HG03378 (cell line): ENCODE measurements around the gene SLC38A11.

Experiments used
- ATAC-seq: cut with Tn5 transposase; IDR thresholded peaks from one replicate; pipeline ENCODE4 v1.9.1; 2021; ENCODE audit warnings: mild to moderate bottlenecking, moderate library complexity; ENCODE audit not compliant: unreplicated experiment

Gene SLC38A11

DNA sequence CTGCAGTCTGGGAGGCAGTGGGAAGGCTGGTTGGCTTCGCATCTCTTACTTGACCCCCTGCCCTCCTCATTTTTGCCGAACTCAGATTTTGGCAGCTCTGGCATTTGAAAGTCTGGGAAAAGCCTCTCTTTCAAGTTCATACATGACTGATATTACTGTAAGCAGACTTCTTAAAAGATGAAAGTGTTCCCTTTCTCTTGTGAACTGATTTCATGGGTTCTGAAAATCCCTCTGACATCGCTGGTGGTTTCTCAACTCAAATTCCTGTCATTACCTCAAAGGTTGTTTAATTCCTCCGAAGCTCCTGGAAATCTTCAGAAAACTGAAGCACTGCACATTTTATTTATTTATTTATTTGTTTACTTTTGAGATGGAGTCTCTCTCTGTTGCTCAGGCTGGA, 16.9 kb upstream of the SLC38A11 start:
- no peak for ATAC-seq

GRCh38 chr2:164969909-164970690, 14.8 kb upstream of the SLC38A11 start:
- ATAC-seq: no peak

GRCh38 chr2:164967781-164968228, 12.5 kb upstream of the SLC38A11 start:
- no peak for ATAC-seq

DNA sequence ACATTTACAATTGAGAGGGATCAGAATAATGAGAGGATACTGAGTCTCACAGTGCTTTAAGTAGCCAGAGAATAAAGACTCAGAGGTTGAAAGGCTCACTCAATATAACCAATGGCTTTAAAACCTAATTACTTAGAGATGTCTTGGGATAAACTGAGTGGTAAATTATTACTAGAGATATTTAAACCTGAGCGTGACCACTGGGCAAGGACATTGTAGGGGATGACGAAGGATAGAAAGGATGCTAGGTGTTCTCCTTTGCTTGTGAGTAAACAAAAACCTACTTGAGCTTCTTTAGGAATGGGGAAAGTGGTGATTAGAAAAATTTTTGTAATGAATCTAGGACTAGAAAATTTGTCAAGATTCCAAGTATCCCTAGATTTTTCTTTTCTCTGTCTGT, 12.0 kb upstream of the SLC38A11 start:
- no peak for ATAC-seq

DNA sequence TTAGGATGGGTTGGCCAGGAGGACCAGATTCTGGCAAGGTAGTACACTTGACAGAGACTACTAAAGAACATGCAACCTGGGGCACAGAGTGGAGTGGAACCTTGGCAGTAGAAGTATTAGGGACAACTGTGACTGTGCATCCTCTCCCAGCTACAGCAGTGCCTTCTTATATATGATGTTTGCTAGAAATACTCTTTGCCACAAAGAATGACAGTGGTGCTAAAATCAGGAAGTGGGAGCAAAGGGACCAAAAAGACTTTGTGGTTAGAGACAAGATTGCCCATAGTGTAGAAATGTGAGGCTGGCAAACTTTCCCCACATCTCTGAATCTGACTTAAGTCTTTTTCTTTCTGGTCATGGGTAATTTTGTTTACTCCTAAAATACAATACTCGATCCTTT, 9.4 kb upstream of the SLC38A11 start:
- no peak for ATAC-seq

DNA sequence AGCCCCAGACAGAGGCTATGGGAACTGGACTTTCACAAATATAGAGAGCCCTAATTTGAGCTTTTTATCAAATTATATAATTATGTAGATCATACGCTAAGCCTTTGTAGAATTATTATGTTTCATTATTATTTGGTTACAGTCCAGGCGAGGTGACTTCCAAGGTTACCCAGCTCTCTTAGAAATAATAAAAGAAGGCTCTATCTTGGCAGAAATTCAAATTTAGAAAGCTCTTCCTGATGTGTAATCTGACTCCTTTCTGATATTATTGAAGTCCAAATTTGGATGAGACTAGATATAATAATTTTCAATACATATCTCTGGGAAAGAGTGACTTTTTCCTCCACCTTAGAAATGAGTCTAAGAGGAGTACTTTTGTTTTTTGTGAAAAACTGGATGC, 4.8 kb upstream of the SLC38A11 start:
- no peak for ATAC-seq

GRCh38 chr2:164954186-164954585, 1.1 kb downstream of the SLC38A11 start:
- no peak for ATAC-seq

DNA sequence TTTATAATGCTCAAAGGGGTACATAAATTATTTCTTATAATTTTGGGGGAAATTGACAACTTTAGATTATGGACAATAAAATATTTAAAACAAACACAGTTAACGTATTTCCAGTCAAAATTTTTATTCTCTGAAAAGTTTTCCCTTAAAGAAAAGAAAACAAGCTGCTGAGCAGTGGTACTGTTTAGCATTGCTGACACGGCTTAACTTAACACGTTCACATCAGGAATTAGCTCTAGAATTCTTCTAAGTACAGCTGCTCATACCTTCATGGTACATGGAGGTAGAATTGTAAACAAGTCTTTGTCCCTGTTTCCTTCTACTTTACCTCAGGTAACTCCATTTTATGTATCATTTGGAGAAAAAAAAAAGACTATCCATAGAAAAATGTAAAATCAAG, 2.0 kb downstream of the SLC38A11 start:
- no peak for ATAC-seq

DNA sequence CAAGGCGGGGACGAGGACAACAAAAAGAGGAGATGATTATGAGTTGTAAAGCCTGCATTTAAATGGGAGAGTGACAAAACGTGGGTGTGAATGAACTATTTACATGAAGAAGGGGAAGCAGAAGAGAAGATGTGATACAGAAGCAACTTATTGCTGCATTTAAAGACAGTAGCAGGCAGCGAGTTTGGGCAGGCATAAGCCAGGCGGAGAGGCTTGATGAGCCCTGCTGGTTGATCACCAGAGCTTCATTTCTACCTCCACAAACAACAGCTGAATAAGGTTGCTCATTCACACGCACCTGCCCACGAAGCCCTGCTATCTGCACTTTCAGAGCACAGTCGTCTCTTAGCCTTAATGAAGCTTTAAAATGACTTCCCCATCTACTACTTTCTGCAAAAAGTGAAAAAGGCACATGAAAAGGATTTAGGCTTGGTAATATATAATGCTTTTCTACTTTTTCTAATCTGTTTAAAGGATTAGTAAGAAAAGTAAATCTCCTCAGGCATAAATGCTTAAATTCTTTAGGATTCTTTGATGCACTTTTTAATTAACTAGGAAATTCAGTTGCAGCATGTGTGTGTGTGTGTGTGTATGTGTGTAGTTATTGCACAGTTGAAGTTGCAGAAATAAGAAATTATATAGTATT, 3.1 kb downstream of the SLC38A11 start:
- no peak for ATAC-seq

- ATAC-seq: no peak
Observed at GRCh38 chr2:164948540-164948939, 6.8 kb downstream of the SLC38A11 start.

DNA sequence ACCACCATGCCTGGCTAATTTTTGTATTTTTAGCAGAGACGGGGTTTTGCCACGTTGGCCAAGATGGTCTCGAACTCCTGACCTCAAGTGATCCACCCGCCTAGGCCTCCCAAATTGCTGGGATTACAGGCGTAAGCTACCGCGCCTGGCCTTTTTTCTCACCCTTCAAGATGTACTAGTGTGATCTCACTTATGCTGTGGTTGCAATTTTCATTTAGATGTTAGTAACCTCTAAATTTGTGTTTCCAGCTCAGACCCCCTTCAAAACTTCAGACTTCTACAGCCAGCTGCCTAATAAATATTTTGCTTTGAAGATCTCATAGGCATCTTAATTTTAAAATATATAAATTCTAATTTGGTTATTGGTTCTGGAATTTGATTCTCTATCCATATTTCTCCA, 8.0 kb downstream of the SLC38A11 start:
- ATAC-seq: no peak

- ATAC-seq: no peak
Observed at GRCh38 chr2:164943289-164943688, 12.0 kb downstream of the SLC38A11 start.

DNA sequence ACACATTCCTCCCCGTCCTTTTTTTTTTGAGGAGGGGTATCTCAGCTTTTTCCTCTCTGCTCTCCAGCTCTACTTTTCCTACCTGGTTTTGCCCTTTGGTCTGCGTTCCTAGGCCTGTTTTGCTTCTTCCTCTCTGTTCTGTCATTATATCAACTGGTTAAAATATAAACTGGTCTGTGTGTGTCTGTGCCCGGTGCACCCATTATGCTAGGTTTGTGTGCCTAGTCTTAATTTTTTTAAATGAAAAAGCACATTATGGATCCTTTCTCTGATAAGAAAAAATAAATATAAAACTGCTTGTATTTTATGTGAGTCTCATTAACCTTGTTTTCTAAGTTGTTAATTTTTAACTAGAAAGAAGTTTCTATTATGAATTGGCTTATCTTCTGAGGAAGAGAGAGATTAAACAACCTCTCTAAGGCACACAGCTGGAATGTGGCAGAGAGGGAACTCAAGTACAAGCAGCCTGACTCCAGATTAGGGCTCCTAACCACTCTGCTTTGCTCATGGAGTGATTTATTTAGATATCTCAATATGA, 17.4 kb downstream of the SLC38A11 start:
- no peak for ATAC-seq

DNA sequence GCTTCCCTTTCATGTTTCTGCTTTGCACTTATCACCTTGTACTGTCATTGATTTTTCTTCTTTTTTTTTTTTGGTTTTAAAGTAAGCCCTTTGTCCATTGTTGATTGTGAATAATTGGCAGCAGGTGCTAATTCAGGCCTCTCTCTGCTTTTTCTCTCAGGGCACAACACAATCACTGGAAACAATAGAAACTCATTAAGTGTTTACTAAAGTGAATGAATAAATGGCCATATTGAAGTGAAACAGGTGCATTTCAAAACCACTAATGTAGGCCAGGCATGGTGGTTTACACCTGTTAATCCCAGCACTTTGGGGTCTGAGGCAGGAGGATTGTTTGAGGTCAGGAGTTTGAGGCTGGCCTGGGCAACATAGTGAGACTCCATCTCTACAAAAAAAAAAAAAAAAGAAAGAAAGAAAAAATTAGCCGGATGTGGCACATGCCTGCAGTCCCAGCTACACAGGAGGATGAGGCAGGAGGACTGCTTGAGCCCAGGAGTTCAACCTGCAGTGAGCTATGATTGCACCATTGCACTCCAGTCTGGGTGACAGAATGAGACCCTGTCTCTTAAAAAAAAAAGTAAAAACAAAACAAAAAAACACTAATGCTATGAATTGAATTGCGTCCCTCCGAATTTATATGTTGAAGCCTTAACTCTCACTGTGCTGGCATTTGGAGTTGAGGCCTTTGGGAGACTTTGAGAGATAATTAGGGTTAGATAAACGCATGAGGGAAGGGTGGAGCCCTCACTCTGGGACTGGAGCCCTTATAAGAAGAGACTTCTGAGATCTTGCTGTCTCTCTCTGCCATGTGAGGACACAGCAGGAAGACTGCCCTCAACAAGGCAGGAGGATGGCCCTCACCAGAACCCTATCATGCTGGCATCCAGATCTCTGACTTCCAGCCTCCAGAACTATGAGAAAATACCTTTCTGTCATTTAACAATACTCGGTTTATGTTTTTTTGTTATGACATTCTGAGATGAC, 19.9 kb downstream of the SLC38A11 start:
- no peak for ATAC-seq

GRCh38 chr2:164934401-164935117, 20.8 kb downstream of the SLC38A11 start:
- no peak for ATAC-seq

DNA sequence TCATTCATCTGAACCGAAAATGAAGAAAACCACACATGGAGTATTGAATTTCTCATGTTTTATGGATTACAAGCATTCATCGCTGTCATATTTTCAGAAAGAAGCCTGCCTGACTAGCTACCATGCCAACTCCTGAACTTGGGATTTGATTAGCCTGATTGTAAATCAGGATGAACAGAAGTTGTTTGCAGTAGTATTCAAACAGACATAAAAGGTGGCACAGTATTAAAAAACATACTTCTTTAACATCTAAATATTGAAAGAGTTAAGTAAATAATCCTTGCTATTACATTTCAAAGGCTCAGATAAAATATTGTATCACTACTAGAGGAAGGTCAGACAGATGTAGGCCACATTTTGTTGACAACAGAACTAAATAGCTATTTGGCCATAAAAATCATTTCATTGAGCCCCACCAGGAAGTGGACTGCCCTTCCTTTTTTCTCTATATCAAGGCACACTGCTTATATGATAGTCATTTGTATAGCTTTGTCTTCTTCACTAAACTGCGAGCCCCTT, 21.6 kb downstream of the SLC38A11 start:
- ATAC-seq: no peak

DNA sequence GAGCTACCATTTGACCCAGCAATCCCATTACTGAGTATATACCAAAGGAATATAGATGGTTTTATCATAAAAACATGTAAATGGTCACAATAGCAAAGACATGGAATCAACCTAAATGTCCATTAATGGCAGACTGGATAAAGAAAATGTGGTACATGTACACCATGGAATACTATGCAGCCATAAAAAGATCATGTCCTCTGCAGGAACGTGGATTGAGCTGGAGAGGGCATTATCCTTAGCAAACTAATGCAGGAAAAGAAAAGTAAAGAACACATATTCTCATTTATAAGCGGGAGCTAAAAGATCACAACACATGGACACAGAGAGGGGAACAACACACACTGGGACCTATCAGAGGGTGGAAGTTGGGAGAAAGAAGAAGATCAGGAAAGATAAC, 22.9 kb downstream of the SLC38A11 start:
- ATAC-seq: no peak

GRCh38 chr2:164928101-164928673, 27.1 kb downstream of the SLC38A11 start:
- no peak for ATAC-seq

DNA sequence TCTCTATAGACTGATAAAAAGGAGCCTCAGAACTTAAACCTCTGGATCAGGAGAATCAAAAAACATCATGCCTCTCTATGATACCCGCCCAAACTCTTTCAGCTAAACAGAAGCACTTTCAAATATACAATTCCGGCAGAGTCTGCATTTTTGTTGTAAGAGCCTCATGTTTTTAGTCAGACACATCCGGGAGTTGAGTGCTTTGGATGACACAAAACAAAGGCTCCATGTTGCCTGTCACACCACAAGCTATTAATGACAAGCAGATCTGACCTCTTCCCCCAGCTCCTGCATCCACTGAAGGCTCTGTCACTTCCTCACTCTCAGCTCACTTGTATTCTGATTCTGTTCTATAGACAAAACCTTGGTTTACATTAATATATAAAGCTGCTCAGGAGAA, 33.2 kb downstream of the SLC38A11 start:
- no peak for ATAC-seq

DNA sequence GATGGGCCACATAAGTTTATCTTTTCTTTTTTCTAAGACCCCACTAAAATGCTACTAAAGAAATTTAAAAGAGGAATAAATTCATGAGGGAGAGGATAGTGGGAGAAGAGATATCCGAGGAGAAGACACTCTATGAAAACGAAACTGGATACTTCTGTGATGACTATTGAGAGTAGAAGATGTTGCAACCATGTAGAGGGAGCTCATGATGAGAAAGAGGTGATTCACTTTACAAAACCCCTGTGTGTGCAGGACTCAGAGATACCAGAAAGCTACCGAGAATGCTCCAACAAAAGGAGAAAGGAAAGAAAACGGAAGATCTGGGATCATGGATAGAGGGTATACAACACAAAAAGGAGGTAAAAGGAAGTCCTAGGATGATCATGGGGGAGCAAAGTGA, 34.9 kb downstream of the SLC38A11 start:
- ATAC-seq: no peak
